Astrocyte (in vitro differentiated cells and primary cell): ENCODE data around the gene QSOX2. TPM values are rescaled to one million over a fixed set of nuclear protein-coding genes. Genes with fewer than 3 reads are reported as not detected.

ENCODE experiments used
- DNase-seq: peaks from one replicate; pipeline ENCODE4 v3.0.0-alpha.2; 2010; ENCODE audit warnings: low read depth
- FAIRE-seq: peaks from 2 replicates; lab custom pipeline; 2011; peaks lifted over from hg19 to GRCh38; lab: Jason Lieb, UNC
- H2AFZ ChIP-seq: 2 replicates; pipeline ENCODE4 v1.6.0; 2012; ENCODE audit warnings: low read depth, low read length, inconsistent platforms
- H3K27ac ChIP-seq: 2 replicates; pipeline ENCODE4 v1.5.1; 2011; ENCODE audit warnings: low read depth, low read length, inconsistent platforms
- H3K27me3 ChIP-seq: 2 replicates; pipeline ENCODE4 v1.6.0; 2011; ENCODE audit warnings: low read length, inconsistent platforms; ENCODE audit not compliant: insufficient read depth
- H3K36me3 ChIP-seq: 2 replicates; pipeline ENCODE4 v1.5.1; 2011; ENCODE audit warnings: low read length, inconsistent platforms; ENCODE audit not compliant: insufficient read depth
- H3K4me1 ChIP-seq: 2 replicates; pipeline ENCODE4 v1.5.1; 2011; ENCODE audit warnings: low read length, inconsistent platforms; ENCODE audit not compliant: insufficient read depth
- H3K4me2 ChIP-seq: 2 replicates; pipeline ENCODE4 v1.6.0; 2012; ENCODE audit warnings: low read length, inconsistent platforms
- H3K4me3 ChIP-seq: 2 replicates; pipeline ENCODE4 v1.5.1; 2011; ENCODE audit warnings: low read depth, mild to moderate bottlenecking, low read length, inconsistent platforms; ENCODE audit not compliant: insufficient read depth
- H3K79me2 ChIP-seq: 2 replicates; pipeline ENCODE4 v1.6.0; 2012; ENCODE audit warnings: mild to moderate bottlenecking, low read length, inconsistent platforms; ENCODE audit not compliant: insufficient read depth
- H3K9ac ChIP-seq: 2 replicates; pipeline ENCODE4 v1.6.0; 2012; ENCODE audit warnings: mild to moderate bottlenecking, low read length, inconsistent platforms
- H3K9me3 ChIP-seq: 2 replicates; pipeline ENCODE4 v1.5.1; 2012; ENCODE audit warnings: low read depth, mild to moderate bottlenecking, low read length, inconsistent platforms; ENCODE audit not compliant: insufficient read depth
- H4K20me1 ChIP-seq: 2 replicates; pipeline ENCODE4 v1.6.0; 2012; ENCODE audit warnings: low read length, inconsistent platforms; ENCODE audit not compliant: insufficient read depth
- H3K27ac Mint-ChIP-seq: one replicate; pipeline ENCODE4 v1.8.0; 2021; ENCODE audit warnings: mild to moderate bottlenecking, mixed read lengths; ENCODE audit not compliant: unreplicated experiment
- H3K27me3 Mint-ChIP-seq: one replicate; pipeline ENCODE4 v1.8.0; 2021; ENCODE audit warnings: low read depth, mixed read lengths; ENCODE audit not compliant: unreplicated experiment
- H3K36me3 Mint-ChIP-seq: one replicate; pipeline ENCODE4 v1.8.0; 2021; ENCODE audit warnings: low read depth, mixed read lengths; ENCODE audit not compliant: unreplicated experiment
- H3K4me1 Mint-ChIP-seq: one replicate; pipeline ENCODE4 v1.8.0; 2021; ENCODE audit warnings: low read depth, mixed read lengths; ENCODE audit not compliant: unreplicated experiment
- H3K4me3 Mint-ChIP-seq: one replicate; pipeline ENCODE4 v1.8.0; 2021; ENCODE audit warnings: mild to moderate bottlenecking, moderate library complexity, mixed read lengths; ENCODE audit not compliant: unreplicated experiment
- H3K9me3 Mint-ChIP-seq: one replicate; pipeline ENCODE4 v1.8.0; 2021; ENCODE audit warnings: mild to moderate bottlenecking, mixed read lengths; ENCODE audit not compliant: unreplicated experiment
- CTCF ChIP-seq: IDR thresholded peaks from 2 replicates; pipeline ENCODE4 v1.5.1; 2011; ENCODE audit warnings: low read depth, mild to moderate bottlenecking, inconsistent platforms, low read length, moderate library complexity; ENCODE audit not compliant: insufficient read depth
- EZH2 ChIP-seq: IDR thresholded peaks from 2 replicates; pipeline ENCODE4 v1.6.1; 2012; ENCODE audit warnings: mild to moderate bottlenecking, low read length, inconsistent platforms; ENCODE audit not compliant: insufficient read depth
- total RNA-seq: library from RNA; stranded (reverse); gene quantifications from 2 replicates; pipeline ENCODE4 v1.2.1, GENCODE V29; 2021

Gene QSOX2
- total RNA-seq, 1 donor from 2014 or later, result 20.4 TPM

GRCh38 chr9:136247947-136248637 lies 2.5 kb upstream of the QSOX2 start:
- Histone ChIP-seq H2AFZ (no peak overlapping the region), H3K9ac (no peak overlapping the region), H3K4me1 (peaks cover 15% of the 10 kb centered on the region), H3K27me3 (peaks cover 12% of the 10 kb centered on the region), H3K36me3 (no peaks in the 10 kb centered on the region), H3K79me2 (peaks cover 2% of the 10 kb centered on the region), H3K4me3 (no peak overlapping the region), H4K20me1 (peaks cover 21% of the 10 kb centered on the region), H3K9me3 (no peaks in the 10 kb centered on the region), H3K4me2 (no peak overlapping the region), H3K27ac (no peak overlapping the region)
- Mint-ChIP-seq H3K9me3 (no peaks in the 10 kb centered on the region), H3K4me3 (no peak overlapping the region), H3K36me3 (peaks cover 3% of the 10 kb centered on the region), H3K27me3 (peaks cover 22% of the 10 kb centered on the region), H3K4me1 (peaks cover 16% of the 10 kb centered on the region), H3K27ac (peak overlapping the region; percentile 53)
- DNase-seq (no peak), FAIRE-seq (no peak)
- TF ChIP-seq CTCF, result no peak
- no peak for TF ChIP-seq EZH2

GRCh38 chr9:136247551-136247916 lies 1.9 kb upstream of the QSOX2 start:
- peaks cover 15% of the 10 kb centered on the region for H3K4me1 ChIP-seq
- Mint-ChIP-seq H3K27me3 (peaks cover 21% of the 10 kb centered on the region), H3K4me3 (no peak overlapping the region)

More at GRCh38 chr9:136247551-136247916, 1.9 kb upstream of the QSOX2 start:
- peaks cover 3% of the 10 kb centered on the region for H3K36me3 Mint-ChIP-seq
- TF ChIP-seq EZH2 (no peak), CTCF (no peak)
- H3K79me2 ChIP-seq, result peaks cover 8% of the 10 kb centered on the region
- FAIRE-seq (no peak), DNase-seq (no peak)
- H4K20me1 ChIP-seq, result peaks cover 26% of the 10 kb centered on the region
- H3K27ac Mint-ChIP-seq, result no peak overlapping the region
- H3K4me2 ChIP-seq, result no peak overlapping the region
- peaks cover 21% of the 10 kb centered on the region for H3K4me1 Mint-ChIP-seq
- no peaks in the 10 kb centered on the region for H3K9me3 ChIP-seq
- no peak overlapping the region for H3K27ac ChIP-seq
- H3K9ac ChIP-seq, result no peak overlapping the region
- H2AFZ ChIP-seq, result no peak overlapping the region
- peaks cover 12% of the 10 kb centered on the region for H3K27me3 ChIP-seq
- no peaks in the 10 kb centered on the region for H3K9me3 Mint-ChIP-seq
- no peaks in the 10 kb centered on the region for H3K36me3 ChIP-seq
- H3K4me3 ChIP-seq, result no peak overlapping the region
